ENCODE measurements around the gene PTPRE.

The PTPRE gene

DNA sequence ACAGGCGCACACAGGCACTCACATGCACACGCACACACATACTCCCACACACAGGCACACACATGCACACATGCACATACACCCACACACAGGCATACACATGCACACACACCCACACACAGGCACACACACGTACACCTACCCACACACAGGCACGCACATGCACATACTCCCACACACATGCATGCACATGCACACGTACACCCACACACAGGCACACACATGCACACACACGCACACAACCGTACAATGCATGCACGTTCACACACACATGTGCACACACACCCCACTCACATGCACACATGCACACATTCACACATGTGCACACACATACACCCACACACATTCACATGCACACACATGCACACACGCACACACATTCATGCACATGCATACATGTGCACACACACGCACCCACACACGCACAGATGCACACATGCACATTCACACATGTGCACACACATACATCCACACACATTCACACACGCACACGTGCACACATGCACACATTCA lies 160.0 kb downstream of the PTPRE start:
- no peak overlapping the region for H3K4me3 ChIP-seq (ENCODE audit: low read depth, low read length)
- H3K27ac ChIP-seq (ENCODE audit: extremely low read depth, low read depth, low read length): no peak overlapping the region
- CTCF ChIA-PET: no interaction called here
- no peaks in the 10 kb centered on the region for H3K9me3 ChIP-seq (ENCODE audit: control insufficient read depth, insufficient read depth, low read depth, low read length)
- H3K36me3 ChIP-seq (ENCODE audit: control insufficient read depth in 2 of 2, insufficient read depth in 1 of 2, low read length in 2 of 2): peaks cover 5 to 44% of the 10 kb centered on the region in 2 experiments; a peak in 2 of 3 replicates
- TF ChIP-seq KLF7 (tag by site-specific recombination; IDR thresholded peaks at IDR 0.05; ENCODE audit: borderline replicate concordance) (no peak), ZNF621 (tag by site-specific recombination; IDR thresholded peaks at IDR 0.05) (no peak), ZNF112 (tag by site-specific recombination; IDR thresholded peaks at IDR 0.05) (no peak), ZNF311 (tag by site-specific recombination; IDR thresholded peaks at IDR 0.05; ENCODE audit: borderline replicate concordance) (no peak), ZNF501 (tag by site-specific recombination; IDR thresholded peaks at IDR 0.05) (no peak), ZNF701 (tag by site-specific recombination; IDR thresholded peaks at IDR 0.05) (no peak), ZNF239 (tag by site-specific recombination; IDR thresholded peaks at IDR 0.05) (no peak), ZNF558 (tag by site-specific recombination; IDR thresholded peaks at IDR 0.05) (no peak), SP3 (tag by site-specific recombination; IDR thresholded peaks at IDR 0.05) (no peak), ZNF366 (tag by site-specific recombination; conservative IDR thresholded peaks at IDR 0.05) (no peak), EGR2 (tag by site-specific recombination; IDR thresholded peaks at IDR 0.05; ENCODE audit: low read depth) (peak; percentile 93), ZNF561 (tag by site-specific recombination; IDR thresholded peaks at IDR 0.05; ENCODE audit: borderline replicate concordance) (no peak), ZNF416 (tag by site-specific recombination; IDR thresholded peaks at IDR 0.05) (no peak), ZFHX2 (tag by site-specific recombination; conservative IDR thresholded peaks at IDR 0.05) (peak; percentile 89), ZNF791 (tag by site-specific recombination; IDR thresholded peaks at IDR 0.05) (no peak)
- TF ChIP-seq, protein P1, sequence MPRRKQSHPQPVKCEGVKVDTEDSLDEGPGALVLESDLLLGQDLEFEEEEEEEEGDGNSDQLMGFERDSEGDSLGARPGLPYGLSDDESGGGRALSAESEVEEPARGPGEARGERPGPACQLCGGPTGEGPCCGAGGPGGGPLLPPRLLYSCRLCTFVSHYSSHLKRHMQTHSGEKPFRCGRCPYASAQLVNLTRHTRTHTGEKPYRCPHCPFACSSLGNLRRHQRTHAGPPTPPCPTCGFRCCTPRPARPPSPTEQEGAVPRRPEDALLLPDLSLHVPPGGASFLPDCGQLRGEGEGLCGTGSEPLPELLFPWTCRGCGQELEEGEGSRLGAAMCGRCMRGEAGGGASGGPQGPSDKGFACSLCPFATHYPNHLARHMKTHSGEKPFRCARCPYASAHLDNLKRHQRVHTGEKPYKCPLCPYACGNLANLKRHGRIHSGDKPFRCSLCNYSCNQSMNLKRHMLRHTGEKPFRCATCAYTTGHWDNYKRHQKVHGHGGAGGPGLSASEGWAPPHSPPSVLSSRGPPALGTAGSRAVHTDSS (tag by site-specific recombination; IDR thresholded peaks at IDR 0.05): no peak
- TF ChIP-seq, protein P2, sequence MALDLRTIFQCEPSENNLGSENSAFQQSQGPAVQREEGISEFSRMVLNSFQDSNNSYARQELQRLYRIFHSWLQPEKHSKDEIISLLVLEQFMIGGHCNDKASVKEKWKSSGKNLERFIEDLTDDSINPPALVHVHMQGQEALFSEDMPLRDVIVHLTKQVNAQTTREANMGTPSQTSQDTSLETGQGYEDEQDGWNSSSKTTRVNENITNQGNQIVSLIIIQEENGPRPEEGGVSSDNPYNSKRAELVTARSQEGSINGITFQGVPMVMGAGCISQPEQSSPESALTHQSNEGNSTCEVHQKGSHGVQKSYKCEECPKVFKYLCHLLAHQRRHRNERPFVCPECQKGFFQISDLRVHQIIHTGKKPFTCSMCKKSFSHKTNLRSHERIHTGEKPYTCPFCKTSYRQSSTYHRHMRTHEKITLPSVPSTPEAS (tag by site-specific recombination; IDR thresholded peaks at IDR 0.05): peak; percentile 98
- TF ChIP-seq, protein P3, sequence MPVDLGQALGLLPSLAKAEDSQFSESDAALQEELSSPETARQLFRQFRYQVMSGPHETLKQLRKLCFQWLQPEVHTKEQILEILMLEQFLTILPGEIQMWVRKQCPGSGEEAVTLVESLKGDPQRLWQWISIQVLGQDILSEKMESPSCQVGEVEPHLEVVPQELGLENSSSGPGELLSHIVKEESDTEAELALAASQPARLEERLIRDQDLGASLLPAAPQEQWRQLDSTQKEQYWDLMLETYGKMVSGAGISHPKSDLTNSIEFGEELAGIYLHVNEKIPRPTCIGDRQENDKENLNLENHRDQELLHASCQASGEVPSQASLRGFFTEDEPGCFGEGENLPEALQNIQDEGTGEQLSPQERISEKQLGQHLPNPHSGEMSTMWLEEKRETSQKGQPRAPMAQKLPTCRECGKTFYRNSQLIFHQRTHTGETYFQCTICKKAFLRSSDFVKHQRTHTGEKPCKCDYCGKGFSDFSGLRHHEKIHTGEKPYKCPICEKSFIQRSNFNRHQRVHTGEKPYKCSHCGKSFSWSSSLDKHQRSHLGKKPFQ (tag by site-specific recombination; IDR thresholded peaks at IDR 0.05): peak; percentile 95
- POLR2A ChIA-PET: no interaction called here
- no peaks in the 10 kb centered on the region for H3K4me1 ChIP-seq (ENCODE audit: control insufficient read depth, insufficient read depth, low read length)

DNA sequence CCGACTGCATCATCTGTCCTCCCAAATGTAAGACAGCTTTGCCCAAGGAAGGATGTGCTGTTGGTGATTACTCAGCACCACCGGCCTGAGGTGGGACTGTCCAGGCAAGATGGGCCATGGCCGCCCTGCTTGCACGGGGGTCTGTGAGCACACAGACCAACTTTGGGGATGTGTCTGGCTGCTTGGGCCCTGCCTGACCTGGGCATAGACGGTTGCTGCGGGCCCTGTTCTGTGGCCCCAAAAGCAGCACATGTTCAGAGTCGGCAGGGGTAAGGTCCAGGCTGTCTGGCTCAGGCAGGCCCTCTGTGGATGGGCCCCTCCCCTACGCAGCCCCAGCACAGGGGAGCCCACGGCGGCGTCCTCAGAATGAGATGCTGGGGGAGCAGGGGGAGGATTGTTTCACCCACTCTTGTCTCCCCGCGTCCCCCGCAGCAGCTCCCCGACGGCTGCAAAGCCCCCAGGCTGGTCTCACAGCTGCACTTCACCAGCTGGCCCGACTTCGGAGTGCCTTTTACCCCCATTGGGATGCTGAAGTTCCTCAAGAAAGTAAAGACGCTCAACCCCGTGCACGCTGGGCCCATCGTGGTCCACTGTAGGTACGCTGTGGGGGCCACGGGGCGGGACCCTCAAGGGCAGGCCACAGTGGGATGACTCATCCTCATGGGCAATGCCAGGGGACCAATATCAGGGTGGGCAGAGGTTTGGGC lies 160.9 kb downstream of the PTPRE start:
- ChIA-PET POLR2A (no interaction called here), CTCF (interaction anchor here (0.9 to 4.9 kb wide), 5 partner anchors 12 to 214 kb away, joined by 3 to 57 read pairs (median 5); partner anchors contain the start of gene CLRN3)
- Histone ChIP-seq H3K4me3 (ENCODE audit: low read depth, low read length) (no peak overlapping the region), H3K36me3 (ENCODE audit: control insufficient read depth in 2 of 2, insufficient read depth in 1 of 2, low read length in 2 of 2) (peaks cover 5 to 48% of the 10 kb centered on the region in 2 experiments; a peak in 2 of 3 replicates), H3K9me3 (ENCODE audit: control insufficient read depth, insufficient read depth, low read depth, low read length) (no peaks in the 10 kb centered on the region), H3K27ac (ENCODE audit: extremely low read depth, low read depth, low read length) (no peak overlapping the region), H3K4me1 (ENCODE audit: control insufficient read depth, insufficient read depth, low read length) (no peaks in the 10 kb centered on the region)
- TF ChIP-seq ZNF777 (tag by site-specific recombination; IDR thresholded peaks at IDR 0.05; ENCODE audit: borderline replicate concordance): no peak
